SH-SY5Y (cell line): ENCODE measurements around the gene KLHL13.

Experiments
- GATA2 ChIP-seq: IDR thresholded peaks from 2 replicates; pipeline ENCODE4 v1.6.1; 2011; ENCODE audit warnings: mild to moderate bottlenecking, low read depth, low read length
- GATA3 ChIP-seq: IDR thresholded peaks from 2 replicates; pipeline ENCODE4 v1.6.1; 2011; ENCODE audit warnings: low read depth, mild to moderate bottlenecking, low read length, moderate library complexity

Gene KLHL13

DNA sequence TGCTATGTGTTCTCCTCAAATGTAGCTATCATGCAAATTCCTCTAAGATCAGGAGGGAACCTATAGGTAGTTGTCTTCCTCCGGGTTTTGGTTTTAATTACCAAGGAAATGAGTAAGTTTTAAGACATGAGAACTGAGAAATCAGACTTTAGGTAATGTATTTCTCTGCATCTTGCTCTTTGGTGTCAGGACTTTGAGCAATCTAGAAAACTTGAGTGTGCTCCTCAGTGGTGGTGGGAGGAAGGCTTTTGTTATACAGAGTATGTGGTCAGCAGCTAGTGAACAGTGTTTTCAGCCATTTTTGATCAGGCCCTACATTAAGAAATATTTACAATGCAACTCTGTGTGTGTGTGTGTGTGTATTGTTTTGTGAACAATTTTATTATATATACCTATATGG, 224.1 kb downstream of the KLHL13 start:
- TF ChIP-seq GATA2, result no peak
- TF ChIP-seq GATA3, result no peak

DNA sequence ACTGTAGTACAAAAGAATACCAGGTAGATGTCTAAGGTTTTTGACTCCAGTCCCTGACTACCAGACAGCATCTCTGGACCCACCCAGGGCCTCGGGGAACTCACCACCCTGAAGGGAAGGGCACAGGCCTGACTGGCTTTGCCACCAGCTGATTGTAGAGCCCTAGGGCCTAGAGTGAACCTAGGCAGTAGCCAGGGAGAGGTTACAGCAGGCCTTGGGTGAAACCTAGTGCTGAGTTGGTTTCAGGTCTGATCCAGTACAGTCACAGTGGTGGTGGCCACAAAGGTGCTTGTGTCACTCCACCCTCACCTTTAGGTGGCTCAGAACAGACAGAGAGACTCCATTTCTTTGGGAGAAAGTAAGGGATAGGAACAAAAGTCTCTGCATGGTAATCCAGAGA, 244.8 kb downstream of the KLHL13 start:
- TF ChIP-seq GATA3 (no peak), GATA2 (no peak)

DNA sequence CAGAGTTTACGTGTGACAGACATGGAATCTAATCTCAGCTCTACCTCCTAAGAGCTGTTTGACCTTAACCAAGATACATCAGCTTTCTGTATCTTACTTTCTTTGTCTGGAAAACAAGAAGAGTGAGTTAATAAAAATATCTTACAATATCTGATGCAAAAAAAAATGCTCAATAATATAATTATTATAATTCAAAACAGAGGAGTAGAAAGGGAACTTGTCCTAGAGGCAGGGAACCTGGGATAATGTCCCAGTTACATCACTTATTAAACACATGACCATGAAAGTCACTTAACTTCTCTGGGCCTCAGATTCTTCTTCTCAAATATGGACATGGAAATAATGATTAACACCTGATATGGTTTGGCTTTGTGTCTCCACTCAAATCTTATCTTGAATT, 256.1 kb downstream of the KLHL13 start:
- no peak for TF ChIP-seq GATA2

DNA sequence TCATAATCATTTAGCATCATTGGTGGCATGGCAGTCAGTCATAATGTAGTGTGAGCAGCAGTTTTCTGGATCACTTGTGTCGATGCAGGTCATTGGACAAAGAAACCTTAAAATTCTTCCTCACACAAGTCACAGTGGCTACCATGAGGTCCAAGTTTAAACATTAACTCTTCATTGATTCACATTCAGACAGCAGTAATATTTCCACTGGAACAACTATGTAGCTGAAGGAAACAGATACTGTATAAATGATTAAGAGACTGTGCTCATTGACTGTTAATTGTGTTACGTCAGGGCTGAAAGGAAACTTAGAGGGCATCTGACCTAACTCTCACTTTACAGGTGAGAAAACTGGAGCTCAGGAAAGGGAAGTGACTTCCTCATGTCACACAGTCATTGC, 261.8 kb downstream of the KLHL13 start:
- TF ChIP-seq GATA2 (no peak), GATA3 (no peak)

DNA sequence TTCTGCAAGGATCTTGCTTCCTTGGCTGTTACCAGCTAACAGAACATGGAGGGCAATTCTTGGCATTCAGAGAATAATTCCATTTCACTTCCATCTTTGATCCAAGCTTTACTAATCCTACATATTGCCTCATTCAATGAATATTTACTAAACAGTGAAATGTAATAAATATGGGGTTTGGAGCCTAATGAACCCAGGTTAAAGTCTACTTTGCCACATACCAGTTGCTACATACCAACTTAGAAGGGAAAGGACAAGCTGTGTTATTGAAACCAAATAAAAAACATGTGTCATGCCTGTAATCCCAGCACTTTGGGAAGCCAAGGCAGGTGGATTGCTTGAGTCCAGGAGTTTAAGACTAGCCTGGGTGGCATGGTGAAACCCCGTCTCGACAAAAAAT, 265.6 kb downstream of the KLHL13 start:
- TF ChIP-seq GATA2 (no peak), GATA3 (no peak)
